ENCODE results near the gene OTUB1. TPM values are rescaled to one million over a fixed set of nuclear protein-coding genes. Genes with fewer than 3 reads are reported as not detected.
A peak's percentile ranks its signal among the peaks of the same experiment; 100 is the strongest.
"Not testable (repeated sequence)": the region's sequence is repeated elsewhere in the genome, so short reads cannot be mapped to it uniquely, and the experiment has no call there.

OTUB1 gene
- total RNA-seq, 6 experiments from 2014 or later = 23.2 to 35.3 (median 24.7) TPM

DNA sequence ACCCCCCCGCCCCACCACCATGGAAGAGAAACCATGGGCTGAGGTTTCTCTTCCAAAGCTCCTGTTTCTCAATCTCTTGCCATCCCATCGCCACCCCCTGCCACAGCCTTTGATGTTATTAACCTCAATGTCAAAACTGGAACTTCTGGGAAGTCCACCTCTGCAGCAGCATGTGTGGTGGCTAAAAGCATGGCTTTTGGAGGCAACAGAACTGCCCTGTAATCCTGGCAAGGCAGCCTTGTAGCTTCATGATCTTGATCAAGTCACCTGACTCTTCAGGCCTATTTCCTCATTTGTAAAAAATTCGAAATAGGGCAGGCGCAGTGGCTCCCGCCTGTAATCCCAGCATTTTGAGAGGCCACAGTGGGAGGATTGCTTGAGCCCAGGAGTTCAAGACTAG is 15.3 kb upstream of the OTUB1 start:
- DNase-seq = no peak
- H3K27me3 ChIP-seq = no peaks in the 10 kb centered on the region
- intact Hi-C loops (cut with DNase I) = no loop called here
- no peaks in the 10 kb centered on the region for H3K9me3 ChIP-seq
- TF ChIP-seq, protein P1, sequence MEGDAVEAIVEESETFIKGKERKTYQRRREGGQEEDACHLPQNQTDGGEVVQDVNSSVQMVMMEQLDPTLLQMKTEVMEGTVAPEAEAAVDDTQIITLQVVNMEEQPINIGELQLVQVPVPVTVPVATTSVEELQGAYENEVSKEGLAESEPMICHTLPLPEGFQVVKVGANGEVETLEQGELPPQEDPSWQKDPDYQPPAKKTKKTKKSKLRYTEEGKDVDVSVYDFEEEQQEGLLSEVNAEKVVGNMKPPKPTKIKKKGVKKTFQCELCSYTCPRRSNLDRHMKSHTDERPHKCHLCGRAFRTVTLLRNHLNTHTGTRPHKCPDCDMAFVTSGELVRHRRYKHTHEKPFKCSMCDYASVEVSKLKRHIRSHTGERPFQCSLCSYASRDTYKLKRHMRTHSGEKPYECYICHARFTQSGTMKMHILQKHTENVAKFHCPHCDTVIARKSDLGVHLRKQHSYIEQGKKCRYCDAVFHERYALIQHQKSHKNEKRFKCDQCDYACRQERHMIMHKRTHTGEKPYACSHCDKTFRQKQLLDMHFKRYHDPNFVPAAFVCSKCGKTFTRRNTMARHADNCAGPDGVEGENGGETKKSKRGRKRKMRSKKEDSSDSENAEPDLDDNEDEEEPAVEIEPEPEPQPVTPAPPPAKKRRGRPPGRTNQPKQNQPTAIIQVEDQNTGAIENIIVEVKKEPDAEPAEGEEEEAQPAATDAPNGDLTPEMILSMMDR (IDR thresholded peaks at IDR 0.05) = no peak
- TF ChIP-seq POLR2A (IDR thresholded peaks at IDR 0.05) = no peak
- no peaks in the 10 kb centered on the region for H3K36me3 ChIP-seq
- no peak for ATAC-seq
- H3K27ac ChIP-seq = no peak overlapping the region
- H3K4me3 ChIP-seq = no peak overlapping the region
- WGBS (ENCODE audit: insufficient coverage, low coverage, low lambda C conversion rate, missing lambda C conversion rate) = 88% methylated on average over 3 of the region's 5 CpGs
- H3K4me1 ChIP-seq = peaks cover 0 to 8% (median 3%) of the 10 kb centered on the region in 4 donors

DNA sequence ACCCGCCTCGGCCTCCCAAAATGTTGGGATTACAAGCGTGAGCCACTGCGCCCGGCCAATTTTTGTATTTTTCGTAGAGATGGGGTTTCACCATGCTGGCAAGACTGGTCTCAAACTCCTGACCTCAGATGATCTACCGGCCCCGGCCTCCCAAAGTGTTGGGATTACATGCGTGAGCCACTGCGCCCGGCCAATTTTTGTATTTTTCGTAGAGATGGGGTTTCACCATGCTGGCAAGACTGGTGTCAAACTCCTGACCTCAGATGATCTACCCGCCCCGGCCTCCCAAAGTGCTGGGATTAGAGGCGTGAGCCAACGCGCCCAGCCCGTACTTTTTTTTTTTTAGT is 12.4 kb upstream of the OTUB1 start:
- peaks cover 0 to 20% (median 6%) of the 10 kb centered on the region in 4 donors for H3K4me1 ChIP-seq
- H3K36me3 ChIP-seq; ATAC-seq; H3K9me3 ChIP-seq; H3K27ac ChIP-seq; H3K4me3 ChIP-seq; H3K27me3 ChIP-seq; intact Hi-C loops (cut with DNase I); DNase-seq: not testable (repeated sequence)
- WGBS (ENCODE audit: insufficient coverage, low coverage, low lambda C conversion rate, missing lambda C conversion rate) = 61% methylated on average over 18 of the region's 18 CpGs

DNA sequence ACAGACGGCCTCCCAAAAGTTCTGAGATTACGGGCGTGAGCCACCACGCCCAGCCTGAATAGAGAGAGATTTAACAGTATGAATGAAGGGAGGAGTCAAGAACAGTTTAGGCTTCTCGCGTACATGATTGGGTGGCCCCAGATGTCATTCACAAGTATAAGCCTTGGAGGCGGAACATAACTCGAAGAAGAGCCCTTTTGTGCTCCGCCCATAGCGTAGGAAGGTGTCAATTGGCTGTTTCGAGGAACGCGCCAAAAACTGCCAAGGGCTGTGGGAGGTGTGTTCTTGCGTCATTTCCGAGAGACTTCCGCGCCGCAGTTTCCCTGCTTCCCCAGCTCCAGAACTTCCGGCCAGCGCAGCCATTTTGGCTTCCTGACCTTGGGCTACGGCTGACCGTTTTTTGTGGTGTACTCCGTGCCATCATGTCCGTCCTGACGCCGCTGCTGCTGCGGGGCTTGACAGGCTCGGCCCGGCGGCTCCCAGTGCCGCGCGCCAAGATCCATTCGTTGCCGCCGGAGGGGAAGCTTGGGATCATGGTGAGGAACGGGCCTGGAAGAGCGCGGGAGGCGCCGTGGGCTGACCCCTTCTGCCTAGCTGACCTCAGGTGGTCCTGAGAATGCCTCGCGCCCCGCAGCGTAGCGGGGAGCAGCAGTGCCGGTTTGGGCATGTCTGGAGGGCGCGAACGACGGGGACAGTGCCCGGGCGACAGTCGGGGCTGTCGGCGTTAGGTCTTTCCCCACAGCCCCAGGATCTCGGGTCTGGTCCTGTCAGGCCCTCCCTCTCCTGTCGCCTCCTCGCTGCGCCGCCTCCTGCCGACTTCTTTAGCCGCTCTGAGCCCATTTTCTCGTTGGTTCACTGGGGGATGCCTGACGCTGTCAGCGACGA is 11.7 kb upstream of the OTUB1 start, which contains the start of gene COX8A:
TSS of gene COX8A (plus strand) at position 362 of the 885 bp plus-strand sequence. CDS start at position 423, 61 bp downstream.
- H3K27me3 ChIP-seq = no peaks in the 10 kb centered on the region
- peaks cover 0 to 20% (median 6%) of the 10 kb centered on the region in 4 donors for H3K4me1 ChIP-seq
- peak; percentile 95 to 99 (median 98) for DNase-seq
- H3K9me3 ChIP-seq = no peaks in the 10 kb centered on the region
- ATAC-seq = peak; percentile 96 to 99 (median 98)
- WGBS (ENCODE audit: insufficient coverage, low coverage, low lambda C conversion rate, missing lambda C conversion rate) = under 1% methylated on average over 33 of the region's 67 CpGs
- TF ChIP-seq POLR2A (IDR thresholded peaks at IDR 0.05) = peak; percentile 41
- TF ChIP-seq, protein P1 (IDR thresholded peaks at IDR 0.05) = no peak
- H3K4me3 ChIP-seq = peak within 1 kb of the TSS; percentile 58 to 100 (median 97)
- peak within 1 kb of the TSS; percentile 74 to 95 (median 80) for H3K27ac ChIP-seq
- intact Hi-C loops (cut with DNase I) = no loop called here
- no peaks in the 10 kb centered on the region for H3K36me3 ChIP-seq

DNA sequence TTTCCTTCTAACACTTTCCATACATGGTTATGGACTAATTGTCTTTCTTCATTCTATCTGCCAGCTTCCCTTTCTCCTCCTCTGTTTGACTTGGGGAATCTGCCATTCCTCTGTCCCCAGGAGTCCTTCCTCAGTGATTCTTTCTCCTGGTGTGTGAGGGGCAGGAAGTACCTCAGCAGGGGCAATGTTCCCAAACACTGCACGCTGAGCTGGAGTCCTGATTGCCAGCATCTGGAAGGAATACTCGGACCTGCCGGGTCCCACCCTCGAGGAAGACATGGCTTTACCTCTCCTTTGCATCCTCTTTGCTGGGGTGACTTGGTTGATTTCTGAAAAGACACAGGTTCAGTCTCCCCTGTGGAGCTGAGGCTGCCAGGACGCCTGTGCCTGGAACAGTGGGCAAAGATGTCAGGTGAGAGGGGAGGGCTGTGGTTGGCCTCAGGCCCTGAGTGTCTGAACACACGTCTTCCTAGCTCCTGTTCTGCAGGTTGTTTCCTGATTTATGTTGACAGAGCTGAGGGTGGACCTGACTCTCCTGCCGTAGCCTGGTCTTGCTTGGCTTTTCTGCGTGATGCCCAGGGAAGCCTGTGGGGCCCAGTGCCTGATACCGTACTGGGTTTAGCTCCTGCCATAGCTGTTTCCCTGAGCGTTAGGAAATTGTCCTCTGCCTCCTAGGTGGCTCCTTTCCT is 7.5 kb upstream of the OTUB1 start:
- TF ChIP-seq POLR2A (IDR thresholded peaks at IDR 0.05) = no peak
- TF ChIP-seq, protein P1 (IDR thresholded peaks at IDR 0.05) = no peak
- 65% methylated on average over 5 of the region's 10 CpGs for WGBS (ENCODE audit: insufficient coverage, low coverage, low lambda C conversion rate, missing lambda C conversion rate)
- Histone ChIP-seq H3K27ac (no peak overlapping the region), H3K9me3 (no peaks in the 10 kb centered on the region), H3K36me3 (no peaks in the 10 kb centered on the region), H3K27me3 (no peaks in the 10 kb centered on the region), H3K4me1 (peaks cover 0 to 20% (median 6%) of the 10 kb centered on the region in 4 donors), H3K4me3 (no peak overlapping the region)
- intact Hi-C loops (cut with DNase I) = no loop called here
- DNase-seq = no peak
- ATAC-seq = no peak

DNA sequence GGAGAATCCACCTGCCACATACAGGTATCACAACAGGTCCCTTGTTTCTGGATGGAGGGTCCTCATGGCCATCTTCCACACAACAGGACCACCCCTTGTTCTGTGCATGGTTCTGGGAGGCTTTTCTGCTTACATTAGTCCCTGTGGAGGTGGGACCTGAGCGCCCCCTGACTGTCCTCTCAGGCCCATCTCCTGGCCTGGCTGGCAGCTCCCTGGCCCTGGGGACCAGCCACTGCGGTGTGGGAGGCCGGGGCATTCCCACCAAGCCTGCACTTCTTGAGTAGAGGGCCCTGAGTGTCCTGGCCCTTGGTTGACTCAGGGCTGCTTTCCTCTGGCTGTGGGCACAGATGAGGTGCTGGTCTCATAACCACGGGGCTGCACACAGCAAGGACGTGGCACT is 6.8 kb upstream of the OTUB1 start:
- intact Hi-C loops (cut with DNase I) = no loop called here
- Histone ChIP-seq H3K27me3 (no peaks in the 10 kb centered on the region), H3K4me3 (no peak overlapping the region), H3K9me3 (no peaks in the 10 kb centered on the region), H3K4me1 (peaks cover 0 to 20% (median 6%) of the 10 kb centered on the region in 4 donors), H3K27ac (no peak overlapping the region), H3K36me3 (no peaks in the 10 kb centered on the region)
- no peak for DNase-seq
- WGBS (ENCODE audit: insufficient coverage, low coverage, low lambda C conversion rate, missing lambda C conversion rate) = no CpG with 5 or more reads among the region's 5 CpGs
- ATAC-seq = no peak
- TF ChIP-seq, protein P1 (IDR thresholded peaks at IDR 0.05) = no peak
- TF ChIP-seq POLR2A (IDR thresholded peaks at IDR 0.05) = no peak

Measured in right lobe of liver (tissue), 6 donors.